GM12878 (cell line): ENCODE results near the gene B3GALNT2. TPM values are rescaled to one million over a fixed set of nuclear protein-coding genes. Genes with fewer than 3 reads are reported as not detected.

Experiments
- CBX5 ChIP-seq: sonication (generic); IDR thresholded peaks from 2 replicates; pipeline ENCODE4 v1.6.1; 2016; ENCODE audit warnings: low read depth, moderate library complexity, mild to moderate bottlenecking, inconsistent platforms
- CEBPZ ChIP-seq: fragments of 150-350 bp; IDR thresholded peaks from 2 replicates; pipeline ENCODE4 v1.6.1; 2016; ENCODE audit warnings: low read depth, low read length
- DPF2 ChIP-seq: fragments of 450-650 bp; IDR thresholded peaks from 2 replicates; pipeline ENCODE4 v1.6.1; 2017; ENCODE audit warnings: mild to moderate bottlenecking
- EZH2 ChIP-seq: IDR thresholded peaks from 2 replicates; pipeline ENCODE4 v1.6.1; 2012; ENCODE audit warnings: low read depth, mild to moderate bottlenecking, control low read depth, inconsistent platforms, low read length, borderline replicate concordance; ENCODE audit not compliant: control insufficient read depth
- LARP7 ChIP-seq: fragments of 450-650 bp; IDR thresholded peaks from 2 replicates; pipeline ENCODE4 v1.6.1; 2017; ENCODE audit warnings: mild to moderate bottlenecking
- MAX ChIP-seq: IDR thresholded peaks from 2 replicates; pipeline ENCODE4 v1.6.1; 2012; ENCODE audit warnings: low read depth, low read length, improper control_type of control experiment
- MEF2A ChIP-seq: IDR thresholded peaks from 2 replicates; pipeline ENCODE4 v1.6.1; 2011; ENCODE audit warnings: low read depth, mild to moderate bottlenecking, low read length, moderate library complexity; ENCODE audit not compliant: insufficient read depth
- NBN ChIP-seq: fragments of 450-650 bp; IDR thresholded peaks from 2 replicates; pipeline ENCODE4 v1.6.1; 2016
- NKRF ChIP-seq: fragments of 450-650 bp; conservative IDR thresholded peaks from 2 replicates; pipeline ENCODE4 v1.6.1; 2017; ENCODE audit warnings: mild to moderate bottlenecking, moderate library complexity
- POLR2A ChIP-seq: IDR thresholded peaks from 2 replicates; pipeline ENCODE4 v1.6.1; 2011; ENCODE audit warnings: low read depth, mild to moderate bottlenecking, low read length
- POLR2AphosphoS5 ChIP-seq: IDR thresholded peaks from 2 replicates; pipeline ENCODE4 v1.6.1; 2011; ENCODE audit warnings: mild to moderate bottlenecking, low read length, inconsistent platforms
- TCF7 ChIP-seq: IDR thresholded peaks from 2 replicates; pipeline ENCODE4 v1.6.1; 2014; ENCODE audit warnings: antibody characterized with exemption, borderline replicate concordance
- ZBTB4 ChIP-seq: fragments of 450-650 bp; formaldehyde crosslinking; IDR thresholded peaks from 2 replicates; pipeline ENCODE4 v1.4.0; 2022; ENCODE audit warnings: mild to moderate bottlenecking, moderate library complexity
- ZNF217 ChIP-seq: fragments of 450-650 bp; IDR thresholded peaks from 2 replicates; pipeline ENCODE4 v1.6.1; 2017; ENCODE audit warnings: antibody characterized with exemption, mild to moderate bottlenecking
- polyA plus RNA-seq, 11 experiments: library from polyadenylated mRNA; depleted of rRNA in 4 of 11; unstranded in 6 of 11; stranded (reverse) in 5 of 11; fragments of >200 nt; fragmentation: Nextera tagmentation in 4 of 11; fragmentation: Illumina TruSeq in 1 of 11; extraction: Ambion mirVana in 4 of 11; extraction: Trizol in 1 of 11; gene quantifications; 1 replicate in 1 of 11; 2 replicates in 10 of 11; pipeline versions ENCODE4 v1.2.1 to v1.2.3, GENCODE V29; 2011 to 2016; ENCODE audit warnings: inconsistent platforms in 2 of 11, missing spikeins in 2 of 11, low read depth in 1 of 11
- total RNA-seq, 4 experiments: library from RNA; depleted of rRNA in 3 of 4; stranded (reverse); fragments of >200 nt in 3 of 4; fragmentation: Illumina TruSeq in 1 of 4; extraction: Trizol in 1 of 4; gene quantifications; 2 replicates each; pipeline versions ENCODE4 v1.2.1 to v1.2.3, GENCODE V29; 2013 to 2021

B3GALNT2 gene
- total and polyA plus RNA-seq, 10 of the 15 experiments (the other 5 are each of a cell fraction or from before 2014, with no cell fraction given) = 0.77 to 19.7 (median 12.7) TPM

GRCh38 chr1:235504122-235504493 is at the start of gene B3GALNT2 (continued):
- TF ChIP-seq ZBTB4 (CRISPR knock-in tag) (no peak), NBN (no peak), ZNF217 (peak; percentile 75; the same call in 1 of the 2 replicates), TCF7 (no peak), POLR2A (peak; percentile 75), DPF2 (peak; percentile 90), EZH2 (no peak), MAX (no peak), LARP7 (peak; percentile 82), MEF2A (no peak), NKRF (peak; percentile 82), CEBPZ (no peak), POLR2AphosphoS5 (no peak; the same call in 1 of the 2 replicates), CBX5 (no peak)
